Liver (tissue), 9 donors: Measurements from ENCODE around the gene NAGPA. TPM values are rescaled to one million over a fixed set of nuclear protein-coding genes. Genes with fewer than 3 reads are reported as not detected.

Source experiments
- DNase-seq: peaks from one replicate; pipeline ENCODE4 v3.0.0-alpha.2; 2017; ENCODE audit warnings: low spot score
- H3K27ac ChIP-seq, 2 donors: one replicate each; pipeline ENCODE4 v1.7.0; 2013; ENCODE audit warnings: inconsistent platforms in 2 of 2, low read length in 2 of 2, control low read depth in 1 of 2, low read depth in 1 of 2, mild to moderate bottlenecking in 1 of 2
- H3K27me3 ChIP-seq, 4 donors: one replicate each; pipeline versions ENCODE4 v1.6.1 to v1.7.0; 2013; ENCODE audit warnings: low read length in 3 of 4, inconsistent platforms in 1 of 4, mild to moderate bottlenecking in 1 of 4, moderate library complexity in 1 of 4; ENCODE audit not compliant: control insufficient read depth in 4 of 4, insufficient read depth in 4 of 4
- H3K36me3 ChIP-seq, 4 donors: one replicate each; pipeline versions ENCODE4 v1.6.1 to v1.7.0; 2013; ENCODE audit warnings: low read length in 3 of 4, mild to moderate bottlenecking in 3 of 4, low read depth in 1 of 4, moderate library complexity in 1 of 4; ENCODE audit not compliant: control insufficient read depth in 4 of 4, insufficient read depth in 3 of 4
- H3K4me1 ChIP-seq, 4 donors: one replicate each; pipeline versions ENCODE4 v1.6.1 to v1.7.0; 2013; ENCODE audit warnings: low read length in 3 of 4, mild to moderate bottlenecking in 3 of 4, moderate library complexity in 1 of 4; ENCODE audit not compliant: control insufficient read depth in 4 of 4, insufficient read depth in 4 of 4
- H3K4me3 ChIP-seq, 3 donors: one replicate each; pipeline versions ENCODE4 v1.6.1 to v1.7.0; 2013; ENCODE audit warnings: low read length in 3 of 3, control low read depth in 1 of 3, low read depth in 1 of 3, mild to moderate bottlenecking in 1 of 3
- H3K9ac ChIP-seq, 2 donors: one replicate each; pipeline ENCODE4 v1.7.0; 2013; ENCODE audit warnings: low read length in 2 of 2, mild to moderate bottlenecking in 2 of 2, moderate library complexity in 2 of 2, control low read depth in 1 of 2, low read depth in 1 of 2
- H3K9me3 ChIP-seq, 4 donors: one replicate each; pipeline versions ENCODE4 v1.6.1 to v1.7.0; 2013; ENCODE audit warnings: low read length in 3 of 4; ENCODE audit not compliant: control insufficient read depth in 4 of 4
- ATF3 ChIP-seq: IDR thresholded peaks from 2 replicates; pipeline ENCODE4 v1.6.1; 2016; ENCODE audit warnings: antibody characterized with exemption
- EGR1 ChIP-seq, 2 donors: IDR thresholded peaks; 2 replicates each; pipeline ENCODE4 v1.6.1; 2016 to 2018; ENCODE audit warnings: antibody characterized with exemption in 2 of 2, low read depth in 2 of 2
- FOXA1 ChIP-seq: IDR thresholded peaks from 2 replicates; pipeline ENCODE4 v1.6.1; 2016; ENCODE audit warnings: antibody characterized with exemption
- FOXA2 ChIP-seq: IDR thresholded peaks from 2 replicates; pipeline ENCODE4 v1.6.1; 2016; ENCODE audit warnings: antibody characterized with exemption
- HNF4G ChIP-seq: IDR thresholded peaks from 2 replicates; pipeline ENCODE4 v1.6.1; 2016; ENCODE audit warnings: antibody characterized with exemption
- JUND ChIP-seq, 2 donors: IDR thresholded peaks; 2 replicates each; pipeline ENCODE4 v1.6.1; 2016; ENCODE audit warnings: antibody characterized with exemption in 2 of 2
- MAX ChIP-seq: IDR thresholded peaks from 2 replicates; pipeline ENCODE4 v1.6.1; 2016; ENCODE audit warnings: antibody characterized with exemption
- NR2F2 ChIP-seq: IDR thresholded peaks from 2 replicates; pipeline ENCODE4 v1.6.1; 2016; ENCODE audit warnings: antibody characterized with exemption
- RAD21 ChIP-seq, 2 donors: IDR thresholded peaks; 2 replicates each; pipeline ENCODE4 v1.6.1; 2016; ENCODE audit warnings: antibody characterized with exemption in 2 of 2, mild to moderate bottlenecking in 2 of 2
- REST ChIP-seq: IDR thresholded peaks from 2 replicates; pipeline ENCODE4 v1.6.1; 2016; ENCODE audit warnings: antibody characterized with exemption, mild to moderate bottlenecking
- RXRA ChIP-seq, 2 donors: IDR thresholded peaks; 2 replicates each; pipeline ENCODE4 v1.6.1; 2017 to 2018; ENCODE audit warnings: antibody characterized with exemption in 2 of 2, mild to moderate bottlenecking in 1 of 2
- SP1 ChIP-seq: IDR thresholded peaks from 2 replicates; pipeline ENCODE4 v1.6.1; 2018; ENCODE audit warnings: antibody characterized with exemption, mild to moderate bottlenecking
- TAF1 ChIP-seq: conservative IDR thresholded peaks from 2 replicates; pipeline ENCODE4 v1.6.1; 2016; ENCODE audit warnings: antibody characterized with exemption, mild to moderate bottlenecking
- YY1 ChIP-seq: IDR thresholded peaks from 2 replicates; pipeline ENCODE4 v1.6.1; 2016; ENCODE audit warnings: antibody characterized with exemption, mild to moderate bottlenecking
- WGBS: extraction: QIAGEN DNeasy Blood & Tissue Kit; methylation state at CpG from one replicate; pipeline ENCODE4 v1.1.7; 2013; 5-methylcytosine and 5-hydroxymethylcytosine counted together
- polyA plus RNA-seq, 2 donors: library from polyadenylated mRNA; stranded (reverse) in 1 of 2; unstranded in 1 of 2; fragments of 200-250 nt in 1 of 2; fragments of >200 nt in 1 of 2; fragmentation: Nextera tagmentation in 1 of 2; extraction: Ambion mirVana in 1 of 2; gene quantifications; one replicate each; pipeline versions ENCODE4 v1.2.1 to v1.2.3, GENCODE V29; 2013 to 2015
- total RNA-seq, 2 donors: library from RNA; depleted of rRNA; stranded (reverse); fragments of >200 nt; gene quantifications; one replicate each; pipeline ENCODE4 v1.2.3, GENCODE V29; 2014
- donor health status: healthy.
- donor health status: healthy.
- donor health status: healthy.
- donor health status: healthy.
- donor health status: healthy.

NAGPA gene
- total and polyA plus RNA-seq, 4 donors, result 5.4 to 13.4 (median 10.7) TPM

GRCh38 chr16:5078626-5079025 is 44.9 kb upstream of the NAGPA start:
- DNase-seq, result no peak
- WGBS, result 92% methylated on average over 17 of the region's 17 CpGs
- TF ChIP-seq YY1, result no peak
- TF ChIP-seq SP1, result no peak
- TF ChIP-seq REST, result no peak
- no peak for TF ChIP-seq NR2F2
- TF ChIP-seq ATF3, result no peak
- Histone ChIP-seq H3K27ac (no peak overlapping the region), H3K9me3 (no peaks in the 10 kb centered on the region), H3K4me3 (no peak overlapping the region), H3K27me3 (no peaks in the 10 kb centered on the region), H3K4me1 (no peaks in the 10 kb centered on the region), H3K9ac (no peak overlapping the region), H3K36me3 (peaks cover 8 to 30% (median 15%) of the 10 kb centered on the region in 4 donors)

GRCh38 chr16:5077304-5077703 is 43.6 kb upstream of the NAGPA start:
- TF ChIP-seq RAD21 (IDR thresholded peaks at IDR 0.05) (no peak), FOXA2 (no peak), MAX (no peak), FOXA1 (no peak), RXRA (IDR thresholded peaks at IDR 0.05) (no peak), HNF4G (no peak), EGR1 (IDR thresholded peaks at IDR 0.05; ENCODE audit: low read depth in 2 of 2) (no peak), SP1 (no peak), REST (no peak), ATF3 (no peak), JUND (IDR thresholded peaks at IDR 0.05) (no peak), TAF1 (no peak)
- Histone ChIP-seq H3K4me3 (no peak overlapping the region), H3K27me3 (no peaks in the 10 kb centered on the region), H3K9ac (no peak overlapping the region), H3K27ac (no peak overlapping the region), H3K9me3 (no peaks in the 10 kb centered on the region), H3K36me3 (peaks cover 8 to 27% (median 15%) of the 10 kb centered on the region in 4 donors), H3K4me1 (peaks cover 0 to 8% (median 6%) of the 10 kb centered on the region in 4 donors)
- 98% methylated on average over 13 of the region's 13 CpGs for WGBS
- no peak for DNase-seq
